GM12891 (cell line): Measurements from ENCODE around the gene SLC1A5.

Experiments used
- DNase-seq: peaks from one replicate; pipeline ENCODE4 v3.0.0; 2011; ENCODE audit warnings: low spot score; ENCODE audit not compliant: insufficient read length
- FAIRE-seq: peaks from 2 replicates; lab custom pipeline; 2011; peaks lifted over from hg19 to GRCh38; lab: Jason Lieb, UNC
- PAX5 ChIP-seq: IDR thresholded peaks from 2 replicates; pipeline ENCODE4 v1.6.1; 2011; ENCODE audit warnings: low read length, moderate library complexity, mild to moderate bottlenecking; ENCODE audit not compliant: insufficient read depth, severe bottlenecking
- POLR2A ChIP-seq: IDR thresholded peaks from 2 replicates; pipeline ENCODE4 v1.6.1; 2011; ENCODE audit warnings: low read depth, low read length, control low read depth
- POLR2AphosphoS5 ChIP-seq: IDR thresholded peaks from 2 replicates; pipeline ENCODE4 v1.6.1; 2011; ENCODE audit warnings: low read depth, low read length, control low read depth
- POU2F2 ChIP-seq: IDR thresholded peaks from 2 replicates; pipeline ENCODE4 v1.6.1; 2011; ENCODE audit warnings: low read depth, mild to moderate bottlenecking, control low read depth, low read length, moderate library complexity
- SPI1 ChIP-seq: IDR thresholded peaks from 2 replicates; pipeline ENCODE4 v1.6.1; 2011; ENCODE audit warnings: low read depth, low read length, control low read depth
- TAF1 ChIP-seq: IDR thresholded peaks from 2 replicates; pipeline ENCODE4 v1.6.1; 2011; ENCODE audit warnings: low read depth, low read length, control low read depth

SLC1A5 gene

DNA sequence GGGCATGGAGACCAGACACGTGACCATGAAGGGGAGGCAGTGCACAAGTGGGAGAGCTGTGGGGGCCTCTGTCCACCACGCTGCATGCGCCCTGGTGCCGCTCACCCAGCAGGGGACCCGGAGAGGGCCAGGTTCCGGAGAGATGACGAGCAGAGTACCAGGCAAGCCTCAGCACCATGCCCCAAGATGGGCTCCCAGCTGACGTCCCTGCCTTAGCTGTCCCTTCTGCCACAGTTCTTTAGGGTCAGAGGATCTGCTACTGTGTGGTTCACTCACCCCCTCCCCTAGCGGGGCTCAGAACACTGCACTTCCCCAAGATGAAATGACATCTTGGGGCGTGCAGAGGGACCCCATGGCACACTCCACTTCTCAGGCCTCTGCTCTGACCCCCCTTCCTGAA, 61.8 kb downstream of the SLC1A5 start:
- no peak for FAIRE-seq
- TF ChIP-seq TAF1 (no peak), POU2F2 (no peak), POLR2A (no peak), POLR2AphosphoS5 (no peak), PAX5 (no peak), SPI1 (no peak)
- DNase-seq, result no peak

DNA sequence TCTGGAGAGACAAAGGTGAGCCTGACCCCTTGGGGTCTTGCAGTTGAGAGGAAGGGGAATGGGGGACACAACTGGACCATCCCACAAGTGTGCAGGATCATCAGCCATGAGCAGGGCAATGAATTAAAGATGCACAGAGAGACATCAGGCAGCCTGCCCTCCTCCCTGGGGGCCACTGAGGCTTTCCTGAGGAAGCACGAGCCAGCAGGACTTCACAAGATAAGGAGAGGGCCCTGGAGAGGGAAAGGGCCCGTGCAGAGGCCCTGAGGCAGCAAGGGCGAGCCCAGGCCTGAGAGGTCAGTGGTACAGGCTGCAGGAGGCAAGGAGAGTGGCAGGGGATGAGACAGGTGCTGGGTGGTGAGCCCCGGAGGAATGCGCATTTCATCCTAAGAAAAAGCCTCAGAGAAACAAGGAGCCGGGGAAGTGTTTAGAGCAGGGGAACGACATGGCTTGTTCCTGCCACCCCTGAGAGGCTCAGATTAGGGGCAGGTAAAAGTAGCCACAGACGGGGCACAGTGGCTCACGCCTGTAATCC, 62.5 kb downstream of the SLC1A5 start:
- DNase-seq, result no peak
- FAIRE-seq, result no peak
- TF ChIP-seq POLR2A (no peak), POU2F2 (no peak), POLR2AphosphoS5 (no peak), PAX5 (no peak), TAF1 (no peak), SPI1 (no peak)

DNA sequence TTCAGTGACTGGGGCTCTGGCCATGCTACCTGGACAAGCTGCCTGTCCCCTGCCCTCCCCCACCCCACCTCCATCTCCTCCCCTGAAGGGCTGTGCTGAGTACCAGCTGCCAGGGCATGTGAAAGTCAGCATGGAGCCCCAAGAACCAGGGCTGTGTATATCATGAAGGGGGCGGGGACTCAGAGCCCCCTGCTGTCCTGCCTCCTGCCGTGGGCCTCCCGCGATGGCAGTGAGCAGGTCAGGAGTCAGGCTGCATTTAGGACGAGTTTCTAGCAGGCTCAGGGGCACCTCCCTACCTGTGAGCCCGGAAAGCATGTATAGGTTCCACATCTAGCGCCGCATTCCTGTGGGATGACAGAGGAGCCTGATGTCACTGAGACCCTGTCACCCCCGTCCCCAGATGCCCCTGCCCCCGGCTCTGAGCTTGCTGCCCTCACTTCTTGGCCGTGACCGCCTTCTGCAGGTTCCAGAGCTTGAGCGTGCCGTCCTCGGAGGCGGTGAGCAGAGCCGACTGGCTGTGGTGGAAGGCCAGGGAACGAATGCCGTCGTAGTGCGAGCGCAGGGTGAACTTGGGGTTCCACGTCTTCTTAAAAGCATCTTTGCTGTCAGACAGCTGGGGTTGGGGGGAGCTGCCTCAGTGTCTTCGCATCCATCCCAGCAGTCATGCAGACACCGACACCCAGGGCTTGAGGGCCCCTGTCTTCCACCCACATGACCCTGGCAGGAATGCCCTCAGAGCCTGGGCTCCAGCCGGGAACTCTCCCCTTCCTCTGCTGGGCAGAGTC, 63.2 kb downstream of the SLC1A5 start:
- FAIRE-seq, result no peak

More for the DNA sequence above, 63.2 kb downstream of the SLC1A5 start:
- DNase-seq, result no peak
- TF ChIP-seq POLR2A, result no peak
- TF ChIP-seq POLR2AphosphoS5, result 0 out of 2 replicates have a peak, but pooled peaks have one; percentile 5
- no peak for TF ChIP-seq SPI1
